ENCODE data around the gene SERTAD2. TPM values are rescaled to one million over a fixed set of nuclear protein-coding genes. Genes with fewer than 3 reads are reported as not detected.

The SERTAD2 gene
- total RNA-seq, 2 donors from 2014 or later = 3.3 to 6.7 TPM

DNA sequence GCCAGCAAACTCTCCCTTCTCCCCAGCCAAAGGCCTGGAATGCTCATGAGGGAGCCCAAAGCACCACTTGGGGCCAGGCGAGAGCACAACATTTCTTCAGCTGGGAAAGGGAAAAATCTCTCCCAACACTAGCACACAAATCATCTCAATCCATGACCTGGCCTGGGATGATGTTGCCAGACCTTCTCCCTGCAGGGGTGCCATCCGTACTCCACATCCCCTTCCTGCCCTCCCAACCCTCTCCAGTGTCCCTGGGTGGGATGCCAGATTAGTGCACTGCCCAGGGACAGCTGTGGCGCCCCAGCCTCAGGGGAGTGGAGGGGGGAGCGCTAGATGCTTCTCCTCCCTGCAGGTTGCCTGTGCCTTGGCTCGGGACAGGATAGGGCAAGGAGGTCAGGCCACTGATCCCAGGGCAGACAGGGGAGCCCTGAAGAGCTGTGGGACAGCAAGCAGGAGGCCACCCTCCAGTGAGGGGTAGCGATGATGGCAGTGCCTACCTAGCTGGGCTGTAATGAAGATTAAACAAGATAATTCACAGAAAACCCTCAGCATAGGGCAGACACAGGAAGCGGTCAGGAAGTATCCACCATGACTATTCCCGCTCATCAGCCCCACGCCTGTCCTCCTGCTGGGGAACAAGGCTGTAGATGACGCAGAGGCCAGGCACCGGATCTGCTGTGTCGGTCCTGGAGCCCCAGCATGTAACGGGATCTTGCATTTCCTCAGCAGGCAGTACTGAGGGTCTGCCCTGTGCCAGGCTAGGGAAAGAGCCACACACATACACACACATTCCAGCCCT, 31.1 kb downstream of the SERTAD2 start:
- Histone ChIP-seq H3K4me3 (no peak overlapping the region), H3K36me3 (replicated peaks in 1 of 2; ENCODE audit: insufficient read depth in 1 of 2, low read depth in 2 of 2) (no peaks in the 10 kb centered on the region), H3K27me3 (no peaks in the 10 kb centered on the region), H3K4me1 (no peaks in the 10 kb centered on the region), H3K9me3 (no peaks in the 10 kb centered on the region), H3K27ac (no peak overlapping the region)
- no peak for ATAC-seq
- TF ChIP-seq CTCF (IDR thresholded peaks at IDR 0.05) (no peak), POLR2A (IDR thresholded peaks at IDR 0.05) (no peak)
- DNase-seq = no peak
- intact Hi-C loops (cut with DNase I) = no loop called here
- WGBS, 2 donors = 95% methylated on average over 10 to 13 of the region's 13 CpGs

GRCh38 chr2:64620661-64621060, 33.1 kb downstream of the SERTAD2 start:
- Histone ChIP-seq H3K9me3 (no peaks in the 10 kb centered on the region), H3K4me3 (no peak overlapping the region), H3K36me3 (replicated peaks in 1 of 2; ENCODE audit: insufficient read depth in 1 of 2, low read depth in 2 of 2) (no peaks in the 10 kb centered on the region), H3K4me1 (peaks cover 6% of the 10 kb centered on the region), H3K27ac (no peak overlapping the region), H3K27me3 (no peaks in the 10 kb centered on the region)
- intact Hi-C loops (cut with DNase I) = no loop called here
- DNase-seq (no peak), ATAC-seq (no peak)
- 47% methylated on average over 4 of the region's 4 CpGs for WGBS, 2 donors
- TF ChIP-seq POLR2A (IDR thresholded peaks at IDR 0.05) (no peak), CTCF (IDR thresholded peaks at IDR 0.05) (no peak)

DNA sequence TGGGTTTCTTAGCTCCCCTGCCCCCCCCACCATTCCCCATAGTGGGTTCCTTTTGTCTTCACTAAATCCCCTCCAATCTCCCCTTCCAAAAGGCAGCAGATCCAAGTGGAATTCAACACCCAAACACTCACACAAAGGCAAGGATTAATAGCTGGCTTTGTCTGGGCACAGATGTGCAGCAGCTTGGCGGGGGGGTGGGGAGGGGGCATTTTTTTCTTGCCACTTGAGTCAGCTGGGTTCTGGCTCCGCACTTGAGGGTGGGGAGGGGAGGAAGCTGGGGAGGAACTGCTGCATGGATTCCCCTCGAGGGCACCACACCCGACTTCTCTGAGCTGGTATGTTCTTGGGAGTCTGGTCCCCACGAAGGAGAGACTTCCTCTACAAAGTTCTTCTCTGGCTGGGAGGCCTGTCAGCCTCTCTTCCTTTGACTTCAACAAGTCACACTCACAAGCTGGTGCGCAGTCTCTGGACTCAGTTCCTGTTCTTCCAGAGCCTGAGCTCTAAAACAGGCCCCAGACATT, 36.0 kb downstream of the SERTAD2 start:
- Histone ChIP-seq H3K4me1 (peaks cover 6% of the 10 kb centered on the region), H3K27me3 (no peaks in the 10 kb centered on the region), H3K4me3 (no peak overlapping the region), H3K36me3 (replicated peaks in 1 of 2; ENCODE audit: insufficient read depth in 1 of 2, low read depth in 2 of 2) (no peaks in the 10 kb centered on the region), H3K9me3 (no peaks in the 10 kb centered on the region), H3K27ac (no peak overlapping the region)
- ATAC-seq (no peak), DNase-seq (no peak)
- 72 to 92% methylated on average over 2 to 6 of the region's 6 CpGs for WGBS, 2 donors
- intact Hi-C loops (cut with DNase I) = no loop called here
- TF ChIP-seq CTCF (IDR thresholded peaks at IDR 0.05) (no peak), POLR2A (IDR thresholded peaks at IDR 0.05) (no peak)

DNA sequence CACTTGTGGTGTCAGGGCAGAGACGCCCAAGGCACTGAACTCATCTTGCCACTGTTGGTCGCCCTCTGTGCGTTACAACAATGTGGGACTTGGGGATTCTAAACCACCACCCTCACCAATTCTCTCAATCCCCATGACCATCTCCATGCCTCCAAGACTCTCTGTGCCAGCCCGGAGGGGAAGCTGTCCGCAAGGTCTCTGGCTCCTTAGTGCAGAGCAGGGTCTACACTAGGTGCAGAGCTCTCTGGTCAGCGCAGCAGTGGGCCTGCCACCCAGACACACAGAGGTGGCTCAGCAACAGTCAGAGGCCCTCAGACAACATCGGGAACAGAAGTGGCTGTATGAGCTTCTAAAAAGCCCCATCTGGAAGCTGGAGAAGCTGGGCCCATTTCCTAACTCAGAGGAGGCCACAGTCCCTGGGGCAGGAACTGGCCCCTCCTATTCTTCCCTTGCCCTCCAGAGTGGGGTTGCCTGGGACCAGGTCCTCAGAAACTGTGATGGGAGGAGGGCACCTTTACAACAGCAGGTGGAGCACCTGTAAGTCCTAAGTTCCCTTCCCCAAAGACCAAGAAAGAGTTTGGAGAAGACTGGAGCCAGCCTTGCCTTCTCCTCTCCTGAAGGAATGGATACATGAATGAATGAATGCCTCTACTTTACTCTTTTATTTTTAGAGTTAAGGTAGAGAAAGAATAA, 37.7 kb downstream of the SERTAD2 start:
- TF ChIP-seq CTCF (IDR thresholded peaks at IDR 0.05) (no peak), POLR2A (IDR thresholded peaks at IDR 0.05) (no peak)
- no peak for ATAC-seq
- Histone ChIP-seq H3K9me3 (no peaks in the 10 kb centered on the region), H3K4me3 (no peak overlapping the region), H3K27ac (no peak overlapping the region), H3K36me3 (replicated peaks in 1 of 2; ENCODE audit: insufficient read depth in 1 of 2, low read depth in 2 of 2) (no peaks in the 10 kb centered on the region), H3K27me3 (no peaks in the 10 kb centered on the region), H3K4me1 (peaks cover 6% of the 10 kb centered on the region)
- no peak for DNase-seq
- 95 to 96% methylated on average over 7 of the region's 7 CpGs for WGBS, 2 donors
- intact Hi-C loops (cut with DNase I) = no loop called here

Measured in body of pancreas (tissue), 4 donors.